Caco-2 (cell line): Measurements from ENCODE around the gene PHF5A. TPM values are rescaled to one million over a fixed set of nuclear protein-coding genes. Genes with fewer than 3 reads are reported as not detected.

Source experiments
- BruUV-seq: library from RNA; stranded (reverse); fragments of 400-500 nt; replicated peaks from 2 replicates; lab custom pipeline; 2021; lab: Mats Ljungman, UMichigan
- CTCF ChIA-PET: fragments of 300-600 bp; sonication (Branson Sonifier 250); formaldehyde crosslinking; loops from one replicate; lab custom pipeline; 2022; ENCODE audit warnings: antibody characterized with exemption; lab: Charles Lee
- POLR2A ChIA-PET: fragments of 300-600 bp; sonication (Branson Sonifier 250); formaldehyde crosslinking; loops from one replicate; lab custom pipeline; 2022; ENCODE audit warnings: antibody characterized with exemption; lab: Charles Lee
- DNase-seq, 2 experiments: peaks; one replicate each; pipeline versions ENCODE4 v3.0.0 to v3.0.0-alpha.2; 2020 to 2022
- H3K27me3 ChIP-seq: replicated peaks from 2 replicates; pipeline ENCODE4 v1.6.0; 2011; ENCODE audit warnings: low read length; ENCODE audit not compliant: control insufficient read depth, insufficient read depth
- H3K36me3 ChIP-seq: 2 replicates; pipeline ENCODE4 v1.5.1; 2011; ENCODE audit warnings: low read length; ENCODE audit not compliant: control insufficient read depth, insufficient read depth
- H3K4me1 ChIP-seq: fragments of 250-450 bp; sonication (Bioruptor Pico); 2 replicates; pipeline ENCODE4 v1.5.1; 2020; ENCODE audit warnings: mild to moderate bottlenecking
- H3K4me3 ChIP-seq: 2 replicates; pipeline ENCODE4 v1.5.1; 2011; ENCODE audit warnings: low read depth, mild to moderate bottlenecking, control low read depth, low read length
- H3K9me3 ChIP-seq: fragments of 250-450 bp; sonication (Bioruptor Pico); 2 replicates; pipeline ENCODE4 v1.5.1; 2020; ENCODE audit warnings: mild to moderate bottlenecking, moderate library complexity
- H3K27ac Mint-ChIP-seq: one replicate; pipeline ENCODE4 v1.8.0; 2022; ENCODE audit warnings: mixed read lengths; ENCODE audit not compliant: unreplicated experiment
- H3K27me3 Mint-ChIP-seq: one replicate; pipeline ENCODE4 v1.8.0; 2022; ENCODE audit warnings: mixed read lengths; ENCODE audit not compliant: insufficient read depth, unreplicated experiment
- H3K36me3 Mint-ChIP-seq: one replicate; pipeline ENCODE4 v1.8.0; 2022; ENCODE audit warnings: mild to moderate bottlenecking, mixed read lengths; ENCODE audit not compliant: insufficient read depth, unreplicated experiment
- H3K4me1 Mint-ChIP-seq: one replicate; pipeline ENCODE4 v1.8.0; 2022; ENCODE audit warnings: low read depth, mixed read lengths; ENCODE audit not compliant: unreplicated experiment
- H3K4me3 Mint-ChIP-seq: one replicate; pipeline ENCODE4 v1.8.0; 2022; ENCODE audit warnings: mild to moderate bottlenecking, moderate library complexity, mixed read lengths; ENCODE audit not compliant: unreplicated experiment
- H3K9me3 Mint-ChIP-seq: one replicate; pipeline ENCODE4 v1.8.0; 2022; ENCODE audit warnings: mixed read lengths; ENCODE audit not compliant: unreplicated experiment
- intact Hi-C: fragments of 100-400 bp; cut with micrococcal nuclease; formaldehyde crosslinking; loops from one replicate; pipeline ENCODE4 v1.10.0; 2022; ENCODE audit not compliant: unreplicated experiment
- total RNA-seq: library from RNA; stranded (reverse); gene quantifications from 2 replicates; pipeline ENCODE4 v1.2.3, GENCODE V29; 2022
- TF ChIP-seq, protein P1 (sequence below), 2 experiments: fragments of 200-600 bp in 1 of 2; IDR thresholded peaks; 1 replicate in 1 of 2; 2 replicates in 1 of 2; pipeline versions ENCODE4 v1.5.1 to v1.8.0; 2011 to 2022; ENCODE audit warnings: antibody characterized with exemption in 1 of 2, control low read depth in 1 of 2, inconsistent platforms in 1 of 2, low read depth in 1 of 2, low read length in 1 of 2, mild to moderate bottlenecking in 1 of 2, moderate library complexity in 1 of 2; ENCODE audit not compliant: insufficient read depth in 1 of 2, severe bottlenecking in 1 of 2, unreplicated experiment in 1 of 2

The PHF5A gene
- total RNA-seq, 1 experiment from 2014 or later = 78.6 TPM

GRCh38 chr22:41504397-41504796, 35.9 kb upstream of the PHF5A start:
- H3K9me3 ChIP-seq = no peaks in the 10 kb centered on the region
- Mint-ChIP-seq H3K36me3 (peaks cover 33% of the 10 kb centered on the region), H3K27ac (no peak overlapping the region), H3K27me3 (no peaks in the 10 kb centered on the region), H3K4me1 (peaks cover 5% of the 10 kb centered on the region), H3K4me3 (no peak overlapping the region), H3K9me3 (no peaks in the 10 kb centered on the region)
- CTCF ChIA-PET = no interaction called here
- H3K4me1 ChIP-seq = peaks cover 3% of the 10 kb centered on the region; the same call in 1 of the 2 replicates
- POLR2A ChIA-PET = no interaction called here
- BruUV-seq = no TSS peak
- no peak for DNase-seq
- intact Hi-C loops = no loop called here
- peaks cover 4% of the 10 kb centered on the region for H3K36me3 ChIP-seq
- H3K4me3 ChIP-seq = no peak overlapping the region
- no peaks in the 10 kb centered on the region for H3K27me3 ChIP-seq
- TF ChIP-seq, protein P1, sequence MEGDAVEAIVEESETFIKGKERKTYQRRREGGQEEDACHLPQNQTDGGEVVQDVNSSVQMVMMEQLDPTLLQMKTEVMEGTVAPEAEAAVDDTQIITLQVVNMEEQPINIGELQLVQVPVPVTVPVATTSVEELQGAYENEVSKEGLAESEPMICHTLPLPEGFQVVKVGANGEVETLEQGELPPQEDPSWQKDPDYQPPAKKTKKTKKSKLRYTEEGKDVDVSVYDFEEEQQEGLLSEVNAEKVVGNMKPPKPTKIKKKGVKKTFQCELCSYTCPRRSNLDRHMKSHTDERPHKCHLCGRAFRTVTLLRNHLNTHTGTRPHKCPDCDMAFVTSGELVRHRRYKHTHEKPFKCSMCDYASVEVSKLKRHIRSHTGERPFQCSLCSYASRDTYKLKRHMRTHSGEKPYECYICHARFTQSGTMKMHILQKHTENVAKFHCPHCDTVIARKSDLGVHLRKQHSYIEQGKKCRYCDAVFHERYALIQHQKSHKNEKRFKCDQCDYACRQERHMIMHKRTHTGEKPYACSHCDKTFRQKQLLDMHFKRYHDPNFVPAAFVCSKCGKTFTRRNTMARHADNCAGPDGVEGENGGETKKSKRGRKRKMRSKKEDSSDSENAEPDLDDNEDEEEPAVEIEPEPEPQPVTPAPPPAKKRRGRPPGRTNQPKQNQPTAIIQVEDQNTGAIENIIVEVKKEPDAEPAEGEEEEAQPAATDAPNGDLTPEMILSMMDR (IDR thresholded peaks at IDR 0.05; ENCODE audit: insufficient read depth in 1 of 2, low read depth in 1 of 2, low read length in 1 of 2, severe bottlenecking in 1 of 2, unreplicated experiment in 1 of 2) = no peak

- TF ChIP-seq, protein P1 (IDR thresholded peaks at IDR 0.05; ENCODE audit: insufficient read depth in 1 of 2, low read depth in 1 of 2, low read length in 1 of 2, severe bottlenecking in 1 of 2, unreplicated experiment in 1 of 2) = no peak
- DNase-seq = no peak
- ChIA-PET CTCF (interaction anchor here (0.6 to 1.3 kb wide), 4 partner anchors 22 to 97 kb away, joined by 3 to 5 read pairs (median 4); partner anchors contain the start of genes ACO2 and PHF5A), POLR2A (interaction anchor here (1.1 kb wide), 1 partner anchor 32 kb away, joined by 4 read pairs; the partner anchor contains the start of genes ACO2 and PHF5A)
- intact Hi-C loops = no loop called here
- no peaks in the 10 kb centered on the region for H3K9me3 Mint-ChIP-seq
- Histone ChIP-seq H3K27me3 (no peaks in the 10 kb centered on the region), H3K9me3 (no peaks in the 10 kb centered on the region), H3K4me1 (peaks cover 18% of the 10 kb centered on the region), H3K36me3 (peaks cover 4% of the 10 kb centered on the region), H3K4me3 (no peak overlapping the region)
- no peak overlapping the region for H3K27ac Mint-ChIP-seq
- peaks cover 32% of the 10 kb centered on the region for H3K36me3 Mint-ChIP-seq
- peaks cover 8% of the 10 kb centered on the region for H3K4me1 Mint-ChIP-seq
- H3K4me3 Mint-ChIP-seq = no peak overlapping the region
- no TSS peak for BruUV-seq
- no peaks in the 10 kb centered on the region for H3K27me3 Mint-ChIP-seq
Measured at GRCh38 chr22:41501209-41501608, 32.7 kb upstream of the PHF5A start.

DNA sequence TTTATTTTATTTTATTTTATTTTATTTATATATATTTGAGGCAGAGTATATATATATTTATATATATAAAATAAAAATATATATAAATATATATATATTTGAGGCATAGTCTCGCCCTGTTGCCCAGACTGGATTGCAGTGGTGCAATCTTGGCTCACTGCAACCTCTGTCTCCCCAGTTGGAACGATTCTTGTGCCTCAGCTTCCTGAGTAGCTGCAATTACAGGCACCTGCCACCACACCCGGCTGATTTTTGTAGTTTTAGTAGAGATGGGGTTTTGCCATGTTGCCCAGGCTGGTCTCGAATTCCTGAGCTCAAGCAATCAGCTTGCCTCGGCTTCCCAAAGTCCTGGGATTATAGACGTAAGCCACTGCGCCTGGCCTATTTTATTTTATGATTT, 31.8 kb upstream of the PHF5A start:
- intact Hi-C loops = no loop called here
- no peaks in the 10 kb centered on the region for H3K27me3 Mint-ChIP-seq
- Histone ChIP-seq H3K4me3 (no peak overlapping the region), H3K36me3 (peaks cover 4% of the 10 kb centered on the region), H3K27me3 (no peaks in the 10 kb centered on the region), H3K4me1 (peaks cover 18% of the 10 kb centered on the region), H3K9me3 (no peaks in the 10 kb centered on the region)
- ChIA-PET CTCF (interaction anchor here (1.2 to 1.3 kb wide), 2 partner anchors 32 to 35 kb away, joined by 3 read pairs; partner anchors contain the start of genes ACO2 and PHF5A), POLR2A (interaction anchor here (0.5 to 1.1 kb wide), 3 partner anchors 31 to 54 kb away, joined by 3 to 6 read pairs (median 4); partner anchors contain the start of genes ACO2, PHF5A and TOB2)
- H3K27ac Mint-ChIP-seq = no peak overlapping the region
- DNase-seq = no peak
- no TSS peak for BruUV-seq
- peaks cover 32% of the 10 kb centered on the region for H3K36me3 Mint-ChIP-seq
- TF ChIP-seq, protein P1 (IDR thresholded peaks at IDR 0.05; ENCODE audit: insufficient read depth in 1 of 2, low read depth in 1 of 2, low read length in 1 of 2, severe bottlenecking in 1 of 2, unreplicated experiment in 1 of 2) = no peak
- no peak overlapping the region for H3K4me3 Mint-ChIP-seq
- H3K9me3 Mint-ChIP-seq = no peaks in the 10 kb centered on the region
- H3K4me1 Mint-ChIP-seq = peaks cover 8% of the 10 kb centered on the region
